IMR-90 (cell line): ENCODE results near the gene FNBP1L. TPM values are rescaled to one million over a fixed set of nuclear protein-coding genes. Genes with fewer than 3 reads are reported as not detected.

Experiments
- ATAC-seq: fragments of 200-7000 bp; cut with Tn5 transposase; 2 replicates; pipeline ENCODE4 v1.9.1; 2020; ENCODE audit warnings: low read depth, mild to moderate bottlenecking, moderate library complexity
- BruUV-seq: library from RNA; stranded (reverse); fragments of 400-500 nt; replicated peaks from 2 replicates; lab custom pipeline; 2021; lab: Mats Ljungman, UMichigan
- CTCF ChIA-PET: fragments of 300-600 bp; formaldehyde crosslinking; extraction: SDS; loops from one replicate; lab custom pipeline; 2021; ENCODE audit warnings: antibody characterized with exemption; lab: Yijun Ruan, JAX
- POLR2A ChIA-PET: fragments of 300-600 bp; sonication (Branson Sonifier 250); formaldehyde crosslinking; loops from one replicate; lab custom pipeline; 2022; ENCODE audit warnings: antibody characterized with exemption; ENCODE audit not compliant: unreplicated experiment; lab: Charles Lee
- DNase-seq: peaks from one replicate; pipeline ENCODE4 v3.0.0; 2013
- H2AFZ ChIP-seq: replicated peaks from 2 replicates; pipeline ENCODE3; 2013; ENCODE audit warnings: low read length, mild to moderate bottlenecking; ENCODE audit not compliant: poor library complexity
- H2AK5ac ChIP-seq: 2 replicates; pipeline ENCODE4 v1.6.1; 2013; ENCODE audit warnings: low read depth, low read length, inconsistent platforms
- H2AK9ac ChIP-seq: replicated peaks from 2 replicates; pipeline ENCODE3; 2013; ENCODE audit warnings: mild to moderate bottlenecking, low read depth, low read length, moderate library complexity; ENCODE audit not compliant: poor library complexity
- H2BK120ac ChIP-seq: 2 replicates; pipeline ENCODE4 v1.6.1; 2013; ENCODE audit warnings: low read depth, low read length, inconsistent platforms
- H2BK15ac ChIP-seq: 3 replicates; pipeline ENCODE4 v1.6.1; 2013; ENCODE audit warnings: low read depth, low read length, inconsistent platforms
- H2BK20ac ChIP-seq: 2 replicates; pipeline ENCODE4 v1.6.1; 2013; ENCODE audit warnings: low read depth, mild to moderate bottlenecking, inconsistent platforms, low read length, moderate library complexity
- H2BK5ac ChIP-seq: 2 replicates; pipeline ENCODE4 v1.6.1; 2013; ENCODE audit warnings: mild to moderate bottlenecking, low read depth, low read length, inconsistent platforms; ENCODE audit not compliant: poor library complexity, severe bottlenecking
- H3K14ac ChIP-seq: replicated peaks from 2 replicates; pipeline ENCODE4 v1.6.1; 2013; ENCODE audit warnings: low read depth, low read length, inconsistent platforms
- H3K18ac ChIP-seq: 2 replicates; pipeline ENCODE4 v1.6.1; 2013; ENCODE audit warnings: low read depth, low read length, control low read depth
- H3K23ac ChIP-seq: 2 replicates; pipeline ENCODE4 v1.6.1; 2013; ENCODE audit warnings: low read depth, low read length, inconsistent platforms
- H3K27ac ChIP-seq: 2 replicates; pipeline ENCODE4 v1.5.1; 2013; ENCODE audit warnings: mild to moderate bottlenecking, control low read depth, low read length; ENCODE audit not compliant: insufficient read depth
- H3K27me3 ChIP-seq: 2 replicates; pipeline ENCODE4 v1.6.1; 2013; ENCODE audit warnings: low read length; ENCODE audit not compliant: control insufficient read depth, insufficient read depth
- H3K36me3 ChIP-seq: 2 replicates; pipeline ENCODE4 v1.6.1; 2013; ENCODE audit warnings: low read length, mixed read lengths; ENCODE audit not compliant: control insufficient read depth, insufficient read depth
- H3K4ac ChIP-seq: 2 replicates; pipeline ENCODE4 v1.6.1; 2013; ENCODE audit warnings: low read depth, low read length, inconsistent platforms
- H3K4me1 ChIP-seq: 2 replicates; pipeline ENCODE4 v1.6.1; 2013; ENCODE audit warnings: low read length, mixed read lengths; ENCODE audit not compliant: control insufficient read depth, insufficient read depth
- H3K4me2 ChIP-seq: 2 replicates; pipeline ENCODE4 v1.6.1; 2013; ENCODE audit warnings: low read depth, mild to moderate bottlenecking, control low read depth, low read length, moderate library complexity
- H3K4me3 ChIP-seq: 2 replicates; pipeline ENCODE4 v1.5.1; 2013; ENCODE audit warnings: low read depth, mild to moderate bottlenecking, control low read depth, low read length, moderate library complexity; ENCODE audit not compliant: insufficient read depth
- H3K56ac ChIP-seq: 2 replicates; pipeline ENCODE4 v1.6.1; 2013; ENCODE audit warnings: low read length, inconsistent platforms; ENCODE audit not compliant: insufficient read depth; ENCODE audit errors: extremely low read depth
- H3K79me1 ChIP-seq, 2 experiments: 2 replicates each; pipeline ENCODE4 v1.6.1; 2013; ENCODE audit warnings: low read length in 2 of 2, inconsistent platforms in 1 of 2, low read depth in 1 of 2
- H3K9ac ChIP-seq: 2 replicates; pipeline ENCODE4 v1.6.1; 2013; ENCODE audit warnings: low read depth, low read length, control low read depth
- H3K9me1 ChIP-seq: 2 replicates; pipeline ENCODE4 v1.6.1; 2013; ENCODE audit warnings: low read length, inconsistent platforms; ENCODE audit not compliant: insufficient read depth
- H3K9me3 ChIP-seq: 2 replicates; pipeline ENCODE4 v1.6.1; 2013; ENCODE audit warnings: low read length; ENCODE audit not compliant: control insufficient read depth, insufficient read depth
- H4K20me1 ChIP-seq: 2 replicates; pipeline ENCODE4 v1.6.1; 2013; ENCODE audit warnings: low read length, inconsistent platforms; ENCODE audit not compliant: insufficient read depth
- H4K5ac ChIP-seq: 2 replicates; pipeline ENCODE4 v1.6.1; 2013; ENCODE audit warnings: mild to moderate bottlenecking, low read depth, low read length, control low read depth
- H4K8ac ChIP-seq, 2 experiments: 2 replicates each; pipeline ENCODE4 v1.6.1; 2013; ENCODE audit warnings: low read depth in 2 of 2, low read length in 2 of 2, control low read depth in 1 of 2, inconsistent platforms in 1 of 2
- H4K91ac ChIP-seq: 2 replicates; pipeline ENCODE4 v1.6.1; 2013; ENCODE audit warnings: low read depth, low read length, inconsistent platforms; ENCODE audit not compliant: insufficient read depth
- BHLHE40 ChIP-seq: fragments of 150-350 bp; IDR thresholded peaks from 2 replicates; pipeline ENCODE4 v1.6.1; 2016; ENCODE audit warnings: mild to moderate bottlenecking, low read depth, low read length
- CHD1 ChIP-seq: IDR thresholded peaks from 2 replicates; pipeline ENCODE4 v1.6.1; 2012; ENCODE audit warnings: low read depth, low read length, improper control_type of control experiment
- ELK1 ChIP-seq: fragments of 150-350 bp; IDR thresholded peaks from 2 replicates; pipeline ENCODE4 v1.6.1; 2016; ENCODE audit warnings: low read depth, mild to moderate bottlenecking, low read length, moderate library complexity, borderline replicate concordance
- FOS ChIP-seq: fragments of 150-350 bp; IDR thresholded peaks from 2 replicates; pipeline ENCODE4 v1.6.1; 2016; ENCODE audit warnings: low read depth, low read length
- MAFK ChIP-seq: IDR thresholded peaks from 2 replicates; pipeline ENCODE4 v1.6.1; 2012; ENCODE audit warnings: low read depth, low read length, improper control_type of control experiment
- MXI1 ChIP-seq: IDR thresholded peaks from 2 replicates; pipeline ENCODE4 v1.6.1; 2012; ENCODE audit warnings: low read depth, mild to moderate bottlenecking, low read length, moderate library complexity, borderline replicate concordance
- NFE2L2 ChIP-seq: fragments of 150-350 bp; IDR thresholded peaks from 2 replicates; pipeline ENCODE4 v1.6.1; 2016; ENCODE audit warnings: low read depth, mild to moderate bottlenecking, low read length
- POLR2A ChIP-seq: IDR thresholded peaks from 2 replicates; pipeline ENCODE4 v1.6.1; 2012; ENCODE audit warnings: mild to moderate bottlenecking, low read depth, low read length
- RAD21 ChIP-seq: IDR thresholded peaks from 2 replicates; pipeline ENCODE4 v1.6.1; 2012; ENCODE audit warnings: low read length, improper control_type of control experiment
- RCOR1 ChIP-seq: IDR thresholded peaks from 2 replicates; pipeline ENCODE4 v1.6.1; 2012; ENCODE audit warnings: mild to moderate bottlenecking, low read length, improper control_type of control experiment; ENCODE audit not compliant: insufficient replicate concordance
- RFX5 ChIP-seq: IDR thresholded peaks from 2 replicates; pipeline ENCODE4 v1.8.0; 2012; ENCODE audit warnings: low read depth, mild to moderate bottlenecking, low read length, moderate library complexity
- SMC3 ChIP-seq: fragments of 150-350 bp; IDR thresholded peaks from 2 replicates; pipeline ENCODE4 v1.6.1; 2016; ENCODE audit warnings: low read depth, mild to moderate bottlenecking, antibody characterized with exemption, low read length, moderate library complexity
- WGBS, 2 experiments: methylation state at CpG; one replicate each; pipeline versions ENCODE4 v1.1.5 to v1.1.7; 2013; ENCODE audit warnings: missing lambda C conversion rate in 2 of 2; ENCODE audit not compliant: insufficient read length in 1 of 2; ENCODE audit errors: extremely low coverage in 2 of 2; 5-methylcytosine and 5-hydroxymethylcytosine counted together
- dilution Hi-C: fragments of 300-500 bp; cut with HindIII; formaldehyde crosslinking; loops from one replicate; pipeline ENCODE4 v1.14.3; 2018; ENCODE audit warnings: low sequenced_read_pairs; ENCODE audit not compliant: unreplicated experiment
- in situ Hi-C: fragments of 300-500 bp; cut with MboI; formaldehyde crosslinking; loops from 3 replicates; pipeline ENCODE4 v1.14.3; 2019; ENCODE audit warnings: low sequenced_read_pairs, inconsistent platforms, mixed read lengths
- intact Hi-C: fragments of 100-400 bp; cut with micrococcal nuclease; formaldehyde crosslinking; loops from 2 replicates; pipeline ENCODE4 v1.10.0; 2022
- polyA plus RNA-seq, 3 experiments: library from polyadenylated mRNA; depleted of rRNA; stranded (reverse); fragments of >200 nt; gene quantifications; 2 replicates each; pipeline ENCODE4 v1.2.3, GENCODE V29; 2012; ENCODE audit warnings: low replicate concordance in 1 of 3
- total RNA-seq: library from RNA; depleted of rRNA; stranded (reverse); fragments of >200 nt; gene quantifications from 2 replicates; pipeline ENCODE4 v1.2.3, GENCODE V29; 2012
- TF ChIP-seq, protein P1 (sequence below): fragments of 150-350 bp; IDR thresholded peaks from 2 replicates; pipeline ENCODE4 v1.6.1; 2017; ENCODE audit warnings: mild to moderate bottlenecking, antibody characterized with exemption, low read length, low read depth
- TF ChIP-seq, protein P2 (sequence below): conservative IDR thresholded peaks from 2 replicates; pipeline ENCODE4 v1.5.1; 2012; ENCODE audit warnings: mild to moderate bottlenecking, low read depth, low read length, improper control_type of control experiment

FNBP1L gene
- total and polyA plus RNA-seq, 2 of the 4 experiments (the other 2 are of a cell fraction), result 9.3 to 15.2 TPM

GRCh38 chr1:93587354-93587753 is 139.4 kb downstream of the FNBP1L start:
- ATAC-seq (no peak), DNase-seq (no peak)
- Histone ChIP-seq H3K4me1 (peaks cover 9% of the 10 kb centered on the region), H3K23ac (no peak overlapping the region), H3K9me3 (no peaks in the 10 kb centered on the region), H3K9me1 (peaks cover 28% of the 10 kb centered on the region), H2AK5ac (no peak overlapping the region), H3K27ac (no peak overlapping the region), H3K4me3 (no peak overlapping the region), H3K14ac (no peak overlapping the region), H3K79me1 (peaks cover 51 to 87% of the 10 kb centered on the region in 2 experiments), H4K8ac (no peak overlapping the region), H2BK15ac (no peak overlapping the region), H2AK9ac (no peak overlapping the region), H3K4ac (no peak overlapping the region), H2BK20ac (no peak overlapping the region), H4K5ac (no peak overlapping the region), H2BK5ac (no peak overlapping the region), H3K36me3 (peaks cover 54% of the 10 kb centered on the region), H3K9ac (no peak overlapping the region), H3K56ac (no peak overlapping the region), H2BK120ac (no peak overlapping the region), H3K18ac (no peak overlapping the region), H3K4me2 (no peak overlapping the region), H4K91ac (no peak overlapping the region), H3K27me3 (no peaks in the 10 kb centered on the region), H2AFZ (no peak overlapping the region), H4K20me1 (peaks cover 52% of the 10 kb centered on the region)
- whole genome bisulfite sequencing, 2 experiments, result 70% methylated on average over 2 of the region's 5 CpGs; no CpG with 5 or more reads in 1 of the 2 experiments
- intact Hi-C loops, result no loop called here
- POLR2A ChIA-PET, result no interaction called here
- CTCF ChIA-PET, result no interaction called here
- TF ChIP-seq NFE2L2 (no peak), RAD21 (no peak), BHLHE40 (no peak), MXI1 (no peak), MAFK (no peak), CHD1 (no peak), RCOR1 (no peak), ELK1 (no peak), FOS (no peak), POLR2A (no peak), RFX5 (no peak), SMC3 (no peak)
- TF ChIP-seq, protein P1, sequence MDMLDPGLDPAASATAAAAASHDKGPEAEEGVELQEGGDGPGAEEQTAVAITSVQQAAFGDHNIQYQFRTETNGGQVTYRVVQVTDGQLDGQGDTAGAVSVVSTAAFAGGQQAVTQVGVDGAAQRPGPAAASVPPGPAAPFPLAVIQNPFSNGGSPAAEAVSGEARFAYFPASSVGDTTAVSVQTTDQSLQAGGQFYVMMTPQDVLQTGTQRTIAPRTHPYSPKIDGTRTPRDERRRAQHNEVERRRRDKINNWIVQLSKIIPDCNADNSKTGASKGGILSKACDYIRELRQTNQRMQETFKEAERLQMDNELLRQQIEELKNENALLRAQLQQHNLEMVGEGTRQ, result no peak
- TF ChIP-seq, protein P2, sequence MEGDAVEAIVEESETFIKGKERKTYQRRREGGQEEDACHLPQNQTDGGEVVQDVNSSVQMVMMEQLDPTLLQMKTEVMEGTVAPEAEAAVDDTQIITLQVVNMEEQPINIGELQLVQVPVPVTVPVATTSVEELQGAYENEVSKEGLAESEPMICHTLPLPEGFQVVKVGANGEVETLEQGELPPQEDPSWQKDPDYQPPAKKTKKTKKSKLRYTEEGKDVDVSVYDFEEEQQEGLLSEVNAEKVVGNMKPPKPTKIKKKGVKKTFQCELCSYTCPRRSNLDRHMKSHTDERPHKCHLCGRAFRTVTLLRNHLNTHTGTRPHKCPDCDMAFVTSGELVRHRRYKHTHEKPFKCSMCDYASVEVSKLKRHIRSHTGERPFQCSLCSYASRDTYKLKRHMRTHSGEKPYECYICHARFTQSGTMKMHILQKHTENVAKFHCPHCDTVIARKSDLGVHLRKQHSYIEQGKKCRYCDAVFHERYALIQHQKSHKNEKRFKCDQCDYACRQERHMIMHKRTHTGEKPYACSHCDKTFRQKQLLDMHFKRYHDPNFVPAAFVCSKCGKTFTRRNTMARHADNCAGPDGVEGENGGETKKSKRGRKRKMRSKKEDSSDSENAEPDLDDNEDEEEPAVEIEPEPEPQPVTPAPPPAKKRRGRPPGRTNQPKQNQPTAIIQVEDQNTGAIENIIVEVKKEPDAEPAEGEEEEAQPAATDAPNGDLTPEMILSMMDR, result no peak
- in situ Hi-C loops, result no loop called here
- dilution Hi-C loops, result no loop called here
- no TSS peak for BruUV-seq
